Body of pancreas (tissue), 4 donors: Measurements from ENCODE around the gene NET1.

Source experiments
- CTCF ChIP-seq, 7 experiments: fragments of 450-650 bp in 4 of 7; fragments of 200-600 bp in 3 of 7; sonication (generic) in 3 of 7; IDR thresholded peaks; one replicate each; pipeline ENCODE4 v1.5.1; 2016 to 2019; ENCODE audit warnings: antibody characterized with exemption in 7 of 7
- POLR2A ChIP-seq, 3 donors: fragments of 450-650 bp; IDR thresholded peaks; one replicate each; pipeline ENCODE4 v1.6.1; 2016; ENCODE audit warnings: antibody characterized with exemption in 3 of 3, mild to moderate bottlenecking in 2 of 3

GRCh38 chr10:5385224-5385623 is 27.1 kb upstream of the NET1 start:
- TF ChIP-seq CTCF (IDR thresholded peaks at IDR 0.05) (no peak), POLR2A (IDR thresholded peaks at IDR 0.05) (no peak)
